HUES64 (cell line): Measurements from ENCODE around the gene MAGEF1.
"Not testable (repeated sequence)": the region's sequence is repeated elsewhere in the genome, so short reads cannot be mapped to it uniquely, and the experiment has no call there.

Source experiments
- H3K27ac ChIP-seq: 2 replicates; pipeline ENCODE4 v1.7.0; 2013; ENCODE audit warnings: low read depth, low read length, inconsistent platforms
- H3K27me3 ChIP-seq: 2 replicates; pipeline ENCODE4 v1.6.1; 2013; ENCODE audit warnings: mild to moderate bottlenecking, low read length; ENCODE audit not compliant: insufficient read depth
- H3K36me3 ChIP-seq: 2 replicates; pipeline ENCODE4 v1.6.1; 2013; ENCODE audit warnings: mild to moderate bottlenecking, low read length; ENCODE audit not compliant: insufficient read depth
- H3K4me1 ChIP-seq: 2 replicates; pipeline ENCODE4 v1.6.1; 2013; ENCODE audit warnings: mild to moderate bottlenecking, low read length, moderate library complexity; ENCODE audit not compliant: insufficient read depth
- H3K4me3 ChIP-seq: 2 replicates; pipeline ENCODE4 v1.5.1; 2013; ENCODE audit warnings: mild to moderate bottlenecking, low read length, moderate library complexity
- H3K9ac ChIP-seq: 2 replicates; pipeline ENCODE4 v1.6.1; 2013; ENCODE audit warnings: mild to moderate bottlenecking, low read depth, low read length
- H3K9me3 ChIP-seq: 2 replicates; pipeline ENCODE4 v1.6.1; 2013; ENCODE audit warnings: low read depth, low read length; ENCODE audit not compliant: insufficient read depth
- WGBS: fragments of 150-250, 120-280 bp; methylation state at CpG from one replicate; pipeline ENCODE4 v1.1.7; 2013; ENCODE audit warnings: missing lambda C conversion rate; 5-methylcytosine and 5-hydroxymethylcytosine counted together

The MAGEF1 gene

DNA sequence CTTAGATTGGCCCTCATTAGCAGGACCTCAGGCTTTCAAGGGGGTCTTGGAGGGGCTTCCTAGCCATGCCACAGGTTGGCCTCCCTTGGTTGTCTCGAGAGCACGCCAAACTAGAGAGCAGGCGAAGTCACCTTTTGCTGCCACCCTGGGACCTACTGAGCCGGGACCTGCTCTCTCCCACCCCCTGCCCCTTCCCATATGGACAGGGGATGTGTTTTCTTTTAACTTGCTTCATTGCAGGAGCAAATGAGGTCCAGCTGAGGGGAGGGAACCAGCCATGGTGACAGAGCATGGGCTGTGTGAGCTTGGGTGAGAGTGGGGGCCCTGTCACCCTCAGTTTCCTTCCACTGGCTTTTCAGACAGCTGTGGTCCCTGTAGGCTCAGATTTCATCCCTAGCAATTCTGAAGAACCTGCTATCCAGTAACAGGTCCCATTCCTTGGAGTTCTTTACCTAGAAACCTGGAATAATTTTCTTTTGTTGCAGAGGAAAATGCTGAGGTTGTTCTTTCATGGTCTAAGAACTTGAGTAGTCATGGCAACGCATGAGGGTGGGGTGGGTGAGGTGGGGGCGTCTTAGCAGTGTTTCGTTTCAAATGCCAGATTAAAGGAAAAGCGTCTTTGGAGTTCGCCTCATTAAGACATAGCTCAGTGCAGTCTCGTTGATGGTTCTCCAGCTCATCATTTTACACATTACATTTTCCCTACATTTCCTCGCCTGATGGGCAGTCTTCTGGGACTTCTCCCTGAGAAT lies 20.1 kb upstream of the MAGEF1 start:
- 89% methylated on average over 10 of the region's 11 CpGs for WGBS
- H3K4me3 ChIP-seq: no peak overlapping the region
- no peaks in the 10 kb centered on the region for H3K36me3 ChIP-seq
- no peak overlapping the region for H3K9ac ChIP-seq
- no peaks in the 10 kb centered on the region for H3K9me3 ChIP-seq
- 0 out of 2 replicates have a peak, but pooled peaks cover 2% of the 10 kb centered on the region for H3K4me1 ChIP-seq
- H3K27ac ChIP-seq: no peak overlapping the region
- no peaks in the 10 kb centered on the region for H3K27me3 ChIP-seq

DNA sequence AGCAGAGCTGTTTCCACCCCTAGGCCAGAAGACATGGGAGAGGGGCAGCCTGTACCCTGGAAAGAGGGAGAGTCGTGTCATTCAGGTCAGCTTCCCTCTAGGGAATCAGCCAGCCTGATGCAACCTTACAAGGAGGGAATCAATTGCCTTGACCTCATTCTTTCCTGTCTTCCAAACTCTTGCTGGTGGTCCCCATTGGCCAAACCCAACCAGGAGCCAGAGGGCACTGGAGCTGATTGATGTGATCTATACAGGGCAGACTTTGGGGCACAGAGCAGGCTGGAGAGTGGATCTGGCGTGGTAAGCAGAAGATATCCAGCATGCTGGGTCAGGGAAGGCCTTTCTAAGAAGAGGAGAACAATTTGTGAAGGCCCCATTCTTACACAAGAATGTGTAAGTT lies 19.1 kb upstream of the MAGEF1 start:
- H3K36me3 ChIP-seq: no peaks in the 10 kb centered on the region
- no peaks in the 10 kb centered on the region for H3K9me3 ChIP-seq
- 84% methylated on average over 2 of the region's 2 CpGs for WGBS
- no peak overlapping the region for H3K27ac ChIP-seq
- 0 out of 2 replicates have a peak, but pooled peaks cover 2% of the 10 kb centered on the region for H3K4me1 ChIP-seq
- no peak overlapping the region for H3K4me3 ChIP-seq
- no peaks in the 10 kb centered on the region for H3K27me3 ChIP-seq
- no peak overlapping the region for H3K9ac ChIP-seq

DNA sequence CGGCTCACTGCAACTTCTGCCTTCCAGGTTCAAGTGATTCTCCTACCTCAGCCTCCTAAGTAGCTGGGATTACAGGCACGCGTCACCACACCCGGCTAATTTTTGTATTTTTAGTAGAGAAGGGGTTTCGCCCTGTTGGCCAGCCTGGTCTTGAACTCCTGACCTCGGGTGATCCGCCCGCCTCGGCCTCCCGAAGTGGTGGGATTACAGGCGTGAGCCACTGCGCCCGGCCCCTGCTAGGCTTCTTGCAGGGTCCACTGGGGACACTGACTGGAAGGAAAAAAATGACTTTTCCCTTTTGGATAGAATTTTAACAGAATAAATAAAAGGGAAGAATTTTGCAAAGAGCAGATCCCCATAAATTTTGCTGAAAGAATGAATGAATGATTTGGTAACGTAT lies 17.3 kb upstream of the MAGEF1 start:
- 98% methylated on average over 14 of the region's 14 CpGs for WGBS
- not testable (repeated sequence) for H3K4me1 ChIP-seq, H3K27ac ChIP-seq, H3K36me3 ChIP-seq, H3K27me3 ChIP-seq, H3K9ac ChIP-seq, H3K9me3 ChIP-seq, H3K4me3 ChIP-seq

DNA sequence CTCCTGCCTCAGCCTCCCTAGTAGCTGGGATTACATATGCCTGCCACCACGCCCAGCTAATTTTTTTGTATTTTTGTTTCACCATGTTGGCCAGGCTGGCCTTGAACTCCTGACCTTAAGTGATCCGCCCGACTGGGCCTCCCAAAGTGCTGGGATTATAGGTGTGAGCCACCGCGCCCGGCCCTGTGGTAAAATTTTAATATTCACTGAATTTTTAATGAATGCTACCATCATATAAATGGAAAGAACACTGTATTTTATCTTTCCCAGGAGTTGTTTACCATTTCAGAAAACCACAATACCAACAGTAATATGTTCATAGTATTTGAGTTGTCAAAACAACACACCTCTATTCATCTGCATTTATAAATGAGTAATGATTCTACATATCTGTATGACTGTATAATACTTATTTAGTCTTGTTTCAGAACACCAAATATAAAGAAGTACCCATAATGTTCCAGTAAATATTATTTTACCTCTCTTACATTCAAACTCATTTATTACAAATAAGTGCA lies 16.2 kb upstream of the MAGEF1 start:
- H3K27me3 ChIP-seq: no peaks in the 10 kb centered on the region

DNA sequence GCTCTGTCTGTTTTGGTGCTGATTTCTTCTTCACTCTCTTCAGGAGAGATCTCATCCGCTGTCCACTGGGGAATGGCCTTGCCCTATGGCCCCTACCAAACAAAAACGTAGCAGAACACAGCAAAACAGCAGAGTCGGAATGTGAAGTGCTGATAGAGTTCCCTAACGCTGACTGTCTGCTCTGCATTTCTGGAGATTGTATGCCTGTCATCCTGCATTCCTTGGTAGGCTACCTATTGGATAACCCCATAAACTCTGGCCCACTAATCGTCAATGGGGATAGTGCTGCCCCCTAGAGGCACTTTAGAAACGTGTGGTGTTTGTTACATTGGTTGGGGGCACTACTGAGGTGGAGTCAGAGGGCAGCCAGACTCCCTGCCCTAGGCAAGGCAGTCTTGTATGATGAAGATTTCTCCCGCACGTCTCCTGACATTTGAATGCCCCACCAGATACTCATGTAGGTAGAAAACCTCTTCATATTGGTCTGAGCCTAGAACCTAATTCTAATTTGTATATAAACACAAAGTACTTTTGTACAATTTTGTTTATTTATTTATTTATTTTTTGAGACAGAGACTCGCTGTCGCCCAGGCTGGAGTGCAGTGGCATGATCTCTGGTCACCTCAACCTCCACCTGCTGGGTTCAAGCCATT lies 15.6 kb upstream of the MAGEF1 start:
- no peak overlapping the region for H3K9ac ChIP-seq
- WGBS: 34% methylated on average over 10 of the region's 10 CpGs
- H3K9me3 ChIP-seq: no peaks in the 10 kb centered on the region
- H3K27ac ChIP-seq: no peak overlapping the region
- H3K4me3 ChIP-seq: no peak overlapping the region
- H3K27me3 ChIP-seq: no peaks in the 10 kb centered on the region
- no peaks in the 10 kb centered on the region for H3K36me3 ChIP-seq
- 0 out of 2 replicates have a peak, but pooled peaks cover 2% of the 10 kb centered on the region for H3K4me1 ChIP-seq

More for the DNA sequence above, 16.2 kb upstream of the MAGEF1 start:
- no peak overlapping the region for H3K27ac ChIP-seq
- H3K4me1 ChIP-seq: 0 out of 2 replicates have a peak, but pooled peaks cover 2% of the 10 kb centered on the region
- no peaks in the 10 kb centered on the region for H3K36me3 ChIP-seq
- H3K9ac ChIP-seq: no peak overlapping the region
- no peaks in the 10 kb centered on the region for H3K9me3 ChIP-seq
- H3K4me3 ChIP-seq: no peak overlapping the region
- 86% methylated on average over 4 of the region's 6 CpGs for WGBS

DNA sequence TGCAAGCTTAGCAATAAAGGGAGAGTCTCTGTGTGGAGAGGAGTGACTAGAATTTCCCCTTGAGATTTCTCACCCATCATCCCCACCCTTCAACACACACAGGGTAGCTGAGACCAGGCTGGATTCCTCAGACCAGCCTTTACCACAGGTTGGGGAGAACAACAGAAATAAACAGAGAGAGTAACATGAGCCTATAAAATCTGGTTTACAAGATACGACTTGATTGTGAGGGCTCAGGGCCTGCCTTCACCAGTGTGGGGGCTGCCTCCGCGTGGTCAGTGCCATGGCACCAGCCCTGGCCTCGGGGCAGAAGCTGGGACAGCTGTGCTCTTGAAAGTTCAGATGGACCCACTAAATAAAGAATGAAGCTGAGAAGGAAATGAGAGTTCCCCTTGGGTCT lies 14.6 kb upstream of the MAGEF1 start:
- Histone ChIP-seq H3K27ac (no peak overlapping the region), H3K9me3 (no peaks in the 10 kb centered on the region), H3K4me1 (0 out of 2 replicates have a peak, but pooled peaks cover 2% of the 10 kb centered on the region), H3K4me3 (no peak overlapping the region), H3K27me3 (no peaks in the 10 kb centered on the region), H3K9ac (no peak overlapping the region), H3K36me3 (no peaks in the 10 kb centered on the region)
- 90% methylated on average over 4 of the region's 4 CpGs for WGBS

DNA sequence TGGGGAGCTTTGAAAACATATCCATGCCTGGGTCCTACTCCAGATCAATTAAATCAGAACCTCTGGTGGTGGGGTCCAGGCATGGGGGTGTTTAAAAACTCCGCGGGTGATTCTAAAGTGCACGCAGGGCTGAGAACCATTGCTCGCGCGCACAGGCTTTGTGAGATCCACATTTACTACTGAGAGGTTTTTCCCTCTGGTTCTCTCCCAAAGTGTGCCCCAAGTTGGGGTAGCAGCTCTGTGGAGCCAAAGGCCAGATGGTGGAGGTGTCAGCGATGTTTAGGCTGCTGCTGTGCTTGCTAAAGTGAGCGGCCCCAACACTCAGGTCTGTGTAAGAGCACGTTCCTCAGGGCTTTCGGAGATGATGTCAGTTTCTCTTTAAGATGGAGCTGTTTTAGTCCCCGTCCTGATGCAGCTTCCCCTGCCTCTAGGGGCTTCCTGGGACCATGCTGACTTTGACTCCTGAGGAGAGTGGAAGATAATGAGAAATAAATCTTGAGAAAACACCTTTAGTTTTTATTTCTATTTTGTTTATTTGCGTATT lies 13.4 kb upstream of the MAGEF1 start:
- H3K4me3 ChIP-seq: no peak overlapping the region
- WGBS: 83% methylated on average over 11 of the region's 12 CpGs
- no peak overlapping the region for H3K9ac ChIP-seq
- no peaks in the 10 kb centered on the region for H3K9me3 ChIP-seq
- H3K27ac ChIP-seq: no peak overlapping the region
- H3K36me3 ChIP-seq: no peaks in the 10 kb centered on the region
- H3K4me1 ChIP-seq: 0 out of 2 replicates have a peak, but pooled peaks cover 2% of the 10 kb centered on the region
- no peaks in the 10 kb centered on the region for H3K27me3 ChIP-seq

DNA sequence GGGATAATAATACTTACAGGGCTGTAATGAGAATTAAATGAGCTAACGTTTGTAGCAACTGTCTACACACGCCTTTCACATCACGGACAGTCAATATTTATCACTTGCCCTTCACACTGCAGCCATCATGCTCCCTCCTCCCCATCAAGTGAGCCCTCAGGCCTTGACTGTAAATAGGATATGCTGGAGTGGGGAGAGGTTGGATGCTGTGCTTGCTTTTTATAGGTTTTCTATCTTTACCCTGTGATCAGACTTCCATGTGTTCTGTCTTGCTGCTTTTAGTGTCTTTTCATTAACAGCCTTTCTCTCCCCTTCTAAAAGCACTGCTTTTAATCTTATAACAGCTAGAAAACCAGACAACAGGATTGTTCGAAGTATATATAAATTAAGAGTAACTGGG lies 12.8 kb upstream of the MAGEF1 start:
- WGBS: 100% methylated on average over 1 of the region's 4 CpGs

DNA sequence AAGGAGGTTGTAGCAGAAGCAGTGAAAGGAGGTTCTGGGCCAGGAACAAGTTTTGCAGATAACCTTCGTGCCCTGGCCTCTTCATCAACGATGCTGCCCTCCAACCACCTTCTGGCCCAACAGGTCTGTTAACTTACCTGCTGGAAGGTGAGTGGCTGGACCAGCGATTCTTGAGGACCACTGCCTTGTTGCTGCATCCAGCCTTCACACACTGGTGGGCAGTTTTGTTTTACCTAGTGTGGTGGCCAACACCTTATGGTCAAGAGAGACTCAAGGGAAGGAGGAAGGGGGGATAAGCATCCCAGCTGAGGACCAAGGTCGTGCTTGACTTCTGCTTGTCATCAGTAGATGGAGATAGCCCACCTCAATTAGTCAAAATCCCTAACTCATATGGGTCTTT lies 7.8 kb upstream of the MAGEF1 start:
- Histone ChIP-seq H3K4me1 (peaks cover 24% of the 10 kb centered on the region; the same call in 1 of the 2 replicates), H3K9me3 (no peaks in the 10 kb centered on the region), H3K9ac (no peak overlapping the region), H3K36me3 (no peaks in the 10 kb centered on the region), H3K27me3 (no peaks in the 10 kb centered on the region), H3K4me3 (no peak overlapping the region), H3K27ac (no peak overlapping the region)
- WGBS: 94% methylated on average over 3 of the region's 4 CpGs

More for the DNA sequence above, 12.8 kb upstream of the MAGEF1 start:
- Histone ChIP-seq H3K9ac (no peak overlapping the region), H3K4me1 (0 out of 2 replicates have a peak, but pooled peaks cover 2% of the 10 kb centered on the region), H3K27ac (no peak overlapping the region), H3K36me3 (no peaks in the 10 kb centered on the region), H3K9me3 (no peaks in the 10 kb centered on the region), H3K27me3 (no peaks in the 10 kb centered on the region), H3K4me3 (no peak overlapping the region)

DNA sequence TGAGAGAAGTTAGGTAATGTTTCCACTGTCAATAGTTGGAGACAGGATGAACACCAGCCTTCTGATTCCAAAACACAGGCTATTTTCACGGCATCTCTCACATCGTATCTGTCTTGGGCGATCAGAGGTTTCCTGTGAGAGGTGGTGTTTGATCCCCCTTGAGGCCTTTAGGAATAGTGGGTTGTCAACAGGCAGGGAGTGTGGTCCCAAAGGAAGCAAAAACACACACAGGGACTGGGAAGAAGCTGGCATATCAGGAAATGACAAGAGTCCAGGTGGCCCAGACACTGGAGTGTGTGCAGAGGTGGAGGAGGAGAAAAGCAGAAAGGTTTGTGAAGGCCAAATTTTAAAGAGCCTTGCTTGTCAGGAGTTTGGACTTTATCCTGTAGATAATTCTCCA lies 6.6 kb upstream of the MAGEF1 start:
- Histone ChIP-seq H3K27me3 (no peaks in the 10 kb centered on the region), H3K36me3 (no peaks in the 10 kb centered on the region), H3K27ac (no peak overlapping the region), H3K9ac (no peak overlapping the region), H3K4me3 (no peak overlapping the region), H3K4me1 (peaks cover 24% of the 10 kb centered on the region; the same call in 1 of the 2 replicates), H3K9me3 (no peaks in the 10 kb centered on the region)
- WGBS: 90% methylated on average over 3 of the region's 3 CpGs

DNA sequence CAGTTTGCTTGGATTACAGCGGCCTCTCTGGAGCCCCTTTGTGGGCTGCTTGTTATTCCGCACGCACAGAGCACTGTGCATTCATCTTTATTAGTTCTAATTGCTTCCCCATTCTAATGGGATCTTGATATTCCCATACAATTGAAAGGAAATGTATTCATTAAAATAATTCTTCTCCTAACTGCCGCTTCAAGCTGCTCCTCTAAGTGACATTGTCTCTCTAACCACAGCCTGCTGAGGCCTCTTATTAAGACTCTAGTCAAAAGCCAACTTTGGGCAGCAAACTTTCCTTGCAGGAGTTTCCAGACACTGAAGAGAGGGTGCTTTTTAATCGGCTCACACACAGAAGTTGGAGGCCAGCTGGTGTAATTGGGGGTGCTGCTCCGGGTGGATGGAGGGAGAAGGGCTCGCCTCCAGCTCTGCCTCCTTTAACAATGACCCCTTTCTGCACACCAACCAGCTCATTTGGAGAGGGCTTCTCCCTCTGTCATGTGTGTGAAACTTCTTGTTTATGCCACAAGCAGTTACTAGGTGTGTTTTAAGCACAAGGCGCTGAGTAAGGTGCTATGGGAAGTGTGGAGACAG lies 5.6 kb upstream of the MAGEF1 start:
- peaks cover 24% of the 10 kb centered on the region; the same call in 1 of the 2 replicates for H3K4me1 ChIP-seq
- peak overlapping the region; percentile 63 for H3K27ac ChIP-seq
- no peak overlapping the region for H3K4me3 ChIP-seq
- 64% methylated on average over 7 of the region's 8 CpGs for WGBS
- H3K9me3 ChIP-seq: no peaks in the 10 kb centered on the region
- no peaks in the 10 kb centered on the region for H3K36me3 ChIP-seq
- H3K27me3 ChIP-seq: no peaks in the 10 kb centered on the region
- H3K9ac ChIP-seq: peak overlapping the region; percentile 40; the same call in 1 of the 2 replicates
